HG03025 (cell line): ENCODE results near the gene KLHL7.

Source experiments
- ATAC-seq: cut with Tn5 transposase; IDR thresholded peaks from one replicate; pipeline ENCODE4 v1.9.1; 2021; ENCODE audit warnings: mild to moderate bottlenecking, moderate library complexity; ENCODE audit not compliant: unreplicated experiment, low FRiP score

KLHL7 gene, protein sequence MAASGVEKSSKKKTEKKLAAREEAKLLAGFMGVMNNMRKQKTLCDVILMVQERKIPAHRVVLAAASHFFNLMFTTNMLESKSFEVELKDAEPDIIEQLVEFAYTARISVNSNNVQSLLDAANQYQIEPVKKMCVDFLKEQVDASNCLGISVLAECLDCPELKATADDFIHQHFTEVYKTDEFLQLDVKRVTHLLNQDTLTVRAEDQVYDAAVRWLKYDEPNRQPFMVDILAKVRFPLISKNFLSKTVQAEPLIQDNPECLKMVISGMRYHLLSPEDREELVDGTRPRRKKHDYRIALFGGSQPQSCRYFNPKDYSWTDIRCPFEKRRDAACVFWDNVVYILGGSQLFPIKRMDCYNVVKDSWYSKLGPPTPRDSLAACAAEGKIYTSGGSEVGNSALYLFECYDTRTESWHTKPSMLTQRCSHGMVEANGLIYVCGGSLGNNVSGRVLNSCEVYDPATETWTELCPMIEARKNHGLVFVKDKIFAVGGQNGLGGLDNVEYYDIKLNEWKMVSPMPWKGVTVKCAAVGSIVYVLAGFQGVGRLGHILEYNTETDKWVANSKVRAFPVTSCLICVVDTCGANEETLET

DNA sequence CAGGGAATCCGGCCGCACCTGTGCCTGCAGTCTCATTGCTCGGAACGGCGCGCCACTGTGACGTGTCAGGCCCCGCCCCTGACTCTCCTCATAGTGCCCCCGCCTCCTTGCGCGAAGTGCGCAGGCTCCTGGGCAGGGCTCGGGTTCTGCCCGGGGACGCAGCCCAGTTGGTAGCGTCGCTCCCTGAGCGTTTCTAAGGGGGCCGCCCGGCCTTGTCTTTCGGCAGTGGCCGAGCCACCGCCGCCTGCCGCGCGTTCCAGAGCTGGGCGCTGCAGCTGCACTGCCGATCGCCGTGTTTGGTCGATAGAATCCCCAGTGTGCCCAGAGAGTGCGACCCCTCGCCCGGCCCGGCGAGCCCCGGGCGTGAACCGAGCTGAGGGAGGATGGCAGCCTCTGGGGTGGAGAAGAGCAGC is at the start of gene KLHL7:
TSS of gene KLHL7 (plus strand) at position 142 of the 413 bp plus-strand sequence. CDS start at position 384, 242 bp downstream.
- peak; percentile 93 for ATAC-seq

DNA sequence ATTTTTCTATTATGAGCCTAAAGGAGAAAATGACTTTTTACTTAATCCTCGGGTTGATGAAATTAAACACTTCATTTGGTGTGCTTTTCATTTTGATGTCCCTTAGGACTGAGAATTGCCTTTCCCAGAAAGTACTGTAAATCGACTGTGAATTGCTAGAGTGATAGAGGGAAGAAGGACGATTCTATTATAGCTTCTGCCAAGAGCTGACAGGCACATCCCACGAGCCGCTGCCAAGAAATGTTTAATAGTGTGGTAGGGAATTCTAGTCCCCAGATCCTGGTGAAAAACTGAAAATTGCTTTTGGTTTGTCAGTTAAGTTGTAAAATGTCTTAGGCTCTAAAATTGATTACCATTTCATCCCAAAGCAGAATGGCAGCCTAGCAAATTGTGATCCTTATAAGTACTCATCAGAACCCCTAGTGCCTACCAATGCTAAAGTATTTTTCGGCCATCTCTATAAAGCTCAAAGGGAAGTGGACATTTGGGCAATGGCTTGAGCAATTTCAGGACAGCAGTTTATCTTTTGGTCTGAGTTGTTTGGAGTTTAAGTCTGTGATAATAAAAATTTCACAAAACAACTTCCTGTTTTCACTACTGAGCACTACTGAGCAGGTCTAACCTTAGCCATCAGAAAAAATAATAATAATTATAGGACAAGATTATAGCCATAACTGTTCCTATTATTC is 47.0 kb upstream of the KLHL7 start:
- ATAC-seq: no peak

GRCh38 chr7:23061327-23061726 is 44.3 kb upstream of the KLHL7 start:
- ATAC-seq: no peak

DNA sequence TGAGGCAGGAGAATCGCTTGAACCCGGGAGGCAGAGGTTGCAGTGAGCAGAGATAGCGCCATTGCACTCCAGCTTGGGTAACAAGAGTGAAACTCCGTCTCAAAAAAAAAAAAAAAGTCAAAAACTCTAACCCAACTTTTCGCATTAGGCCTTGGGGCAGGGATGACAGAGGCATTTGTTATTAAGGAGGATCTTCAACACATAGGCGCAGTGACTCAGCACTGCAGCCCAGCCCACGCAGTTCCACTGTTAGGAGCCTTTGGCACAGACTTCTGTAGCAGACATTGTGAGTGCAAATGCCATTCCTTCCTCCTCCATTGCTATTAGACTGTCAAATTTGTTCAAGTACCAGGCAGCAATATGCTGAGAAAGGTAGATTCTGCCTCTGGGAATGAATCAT is 43.1 kb upstream of the KLHL7 start:
- no peak for ATAC-seq

DNA sequence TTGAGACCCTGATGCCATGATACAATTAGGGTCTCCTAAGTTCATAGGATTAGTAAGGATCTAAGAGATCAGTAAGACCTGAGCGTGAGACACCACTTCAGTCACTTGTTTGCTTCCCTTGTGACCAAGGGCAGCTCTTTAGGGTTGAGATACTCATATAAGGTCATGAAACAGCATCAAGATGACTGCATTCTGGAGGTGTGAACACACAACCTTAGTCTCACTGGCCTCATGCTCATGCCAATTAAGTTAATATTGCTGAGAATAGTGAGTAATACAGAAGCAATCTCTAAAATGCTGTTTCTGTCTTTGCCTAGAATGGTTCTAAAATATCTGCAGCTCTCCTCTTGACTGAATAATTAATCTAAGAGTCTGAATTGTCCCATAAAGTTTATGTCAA is 39.6 kb upstream of the KLHL7 start:
- ATAC-seq: no peak

GRCh38 chr7:23067271-23067670 is 38.3 kb upstream of the KLHL7 start:
- ATAC-seq: no peak

DNA sequence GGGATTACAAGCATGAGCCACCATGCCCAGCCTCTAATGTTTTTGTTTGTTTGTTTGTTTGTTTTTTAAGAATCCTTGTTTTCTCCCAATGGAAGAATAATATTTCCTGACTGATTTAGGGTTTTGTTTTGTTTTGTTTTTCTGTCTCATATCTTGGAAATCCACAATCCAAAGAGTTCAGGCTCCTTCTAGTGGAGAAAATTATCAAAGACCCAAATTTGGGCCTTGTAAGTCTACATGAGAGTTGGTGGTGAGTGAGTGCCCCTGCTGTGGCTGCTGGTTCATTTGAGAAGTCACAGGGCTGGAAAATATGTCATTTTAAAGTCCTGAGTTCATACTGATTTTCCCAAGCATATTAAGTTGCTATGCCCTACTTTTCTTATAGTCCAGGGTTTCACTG is 33.5 kb upstream of the KLHL7 start:
- no peak for ATAC-seq

DNA sequence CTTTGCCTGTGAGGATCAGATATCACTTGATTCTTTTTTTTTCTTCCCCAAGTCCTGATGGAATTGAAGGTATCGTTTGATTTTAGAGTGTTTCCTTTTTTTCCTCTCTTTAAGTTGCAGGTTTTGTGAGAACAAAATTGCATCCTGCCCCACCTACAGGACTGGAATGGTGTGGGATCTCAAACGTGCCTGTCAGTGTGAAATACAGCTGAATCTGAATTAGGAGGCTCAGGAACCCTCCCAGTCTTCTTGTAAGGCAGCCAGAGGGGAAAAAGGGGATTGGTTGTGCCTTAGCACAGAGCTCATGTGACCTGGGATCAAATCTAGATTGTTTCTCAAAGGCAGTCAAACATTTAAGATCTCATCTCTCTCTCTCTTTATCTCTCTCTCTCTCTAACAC is 32.7 kb upstream of the KLHL7 start:
- no peak for ATAC-seq

DNA sequence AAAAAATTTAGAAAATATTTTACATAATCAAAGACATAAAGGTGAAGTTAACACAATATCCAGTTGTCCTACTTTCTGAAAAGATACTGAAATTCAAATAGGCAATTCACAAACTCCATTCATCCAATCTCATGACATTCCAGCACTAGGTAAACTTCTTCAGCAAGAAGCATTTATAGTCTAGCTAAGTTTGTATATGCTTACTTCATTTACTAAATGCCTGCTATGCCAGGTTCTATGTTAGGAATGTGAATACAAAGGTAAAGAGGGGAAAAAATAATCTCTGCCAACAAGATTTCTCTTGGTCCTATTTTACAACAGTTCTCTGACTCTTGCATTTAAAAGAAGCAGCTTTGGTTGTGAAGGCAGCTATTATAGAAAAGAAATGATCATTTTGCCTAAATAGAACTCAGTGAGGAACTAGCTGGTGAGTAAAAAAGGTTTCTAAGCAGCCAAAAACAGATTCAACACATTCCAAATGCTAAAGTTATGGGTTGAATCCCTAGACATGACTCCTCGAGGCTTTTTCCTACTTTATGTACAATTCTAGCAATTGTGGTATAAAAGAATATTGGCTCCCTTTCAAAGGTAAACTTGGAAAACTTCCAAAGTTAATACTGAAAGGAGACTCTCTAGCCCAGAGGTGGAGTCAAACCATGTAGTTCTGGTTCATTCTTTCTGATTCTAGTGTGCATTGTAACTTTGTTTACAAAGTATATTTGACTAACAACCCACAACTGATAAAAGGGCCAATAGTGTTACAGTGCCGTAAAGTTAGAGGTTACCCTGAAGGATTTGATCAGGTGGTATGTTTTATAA is 30.9 kb upstream of the KLHL7 start:
- no peak for ATAC-seq

GRCh38 chr7:23075571-23075970 is 30.0 kb upstream of the KLHL7 start:
- ATAC-seq: no peak

DNA sequence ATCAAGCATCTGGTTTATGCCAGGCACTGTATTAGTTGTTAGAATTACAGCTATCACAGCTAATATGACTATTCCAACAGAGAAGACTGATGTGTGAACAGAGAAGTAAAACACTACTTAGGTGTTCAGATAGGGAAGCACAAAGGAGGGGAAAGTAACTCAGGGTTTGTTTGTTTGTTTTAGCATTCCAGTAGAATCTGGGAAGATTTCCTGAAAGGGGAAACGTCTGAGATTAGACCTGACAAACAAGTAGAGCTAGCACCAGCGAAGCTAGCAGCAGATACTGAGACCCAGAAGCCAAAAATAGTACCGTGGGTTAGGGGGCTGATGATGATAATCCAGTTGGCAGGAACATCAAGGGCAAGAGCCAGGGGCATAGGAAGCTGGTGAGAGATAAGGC is 28.8 kb upstream of the KLHL7 start:
- ATAC-seq: no peak

GRCh38 chr7:23093111-23093510 is 12.5 kb upstream of the KLHL7 start:
- ATAC-seq: no peak

GRCh38 chr7:23093546-23093945 is 12.0 kb upstream of the KLHL7 start:
- no peak for ATAC-seq

DNA sequence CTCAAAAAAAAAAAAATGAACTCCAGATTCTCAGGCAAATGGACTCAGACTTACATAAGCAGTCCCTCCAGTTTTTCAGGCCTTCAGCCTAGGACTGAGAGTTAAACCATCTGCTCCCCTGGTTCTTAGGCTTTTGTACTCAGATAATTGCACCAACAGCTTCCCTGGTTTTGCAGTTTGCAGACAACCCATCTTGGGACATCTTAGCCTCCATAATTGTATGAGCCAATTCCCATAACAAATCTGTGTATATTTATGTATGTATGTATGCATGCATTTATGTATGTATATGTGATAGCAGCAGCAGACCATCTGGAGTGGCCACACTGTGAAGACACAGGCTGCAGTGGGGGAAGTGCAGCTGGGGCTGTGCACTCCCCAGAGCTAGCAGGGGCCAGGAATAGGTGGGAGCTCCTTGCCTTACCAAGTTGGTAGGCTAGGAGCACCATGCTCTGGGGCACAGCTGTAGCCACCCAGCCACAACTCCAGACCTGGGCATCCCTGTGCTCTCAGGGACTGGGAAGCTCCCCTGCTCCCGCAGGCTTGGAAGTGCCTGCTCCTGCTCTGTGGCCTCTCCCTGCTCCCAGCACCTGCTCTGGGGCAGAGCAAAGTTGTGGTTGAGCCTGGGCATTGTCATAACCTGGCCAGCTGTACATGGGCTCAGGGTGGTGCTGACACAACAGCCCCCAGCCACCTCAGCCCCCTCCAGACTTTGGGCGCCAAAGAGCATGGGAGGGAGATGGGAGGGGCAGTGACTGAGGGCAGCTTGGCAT is 8.9 kb upstream of the KLHL7 start:
- ATAC-seq: no peak

GRCh38 chr7:23098029-23098428 is 7.6 kb upstream of the KLHL7 start:
- no peak for ATAC-seq

DNA sequence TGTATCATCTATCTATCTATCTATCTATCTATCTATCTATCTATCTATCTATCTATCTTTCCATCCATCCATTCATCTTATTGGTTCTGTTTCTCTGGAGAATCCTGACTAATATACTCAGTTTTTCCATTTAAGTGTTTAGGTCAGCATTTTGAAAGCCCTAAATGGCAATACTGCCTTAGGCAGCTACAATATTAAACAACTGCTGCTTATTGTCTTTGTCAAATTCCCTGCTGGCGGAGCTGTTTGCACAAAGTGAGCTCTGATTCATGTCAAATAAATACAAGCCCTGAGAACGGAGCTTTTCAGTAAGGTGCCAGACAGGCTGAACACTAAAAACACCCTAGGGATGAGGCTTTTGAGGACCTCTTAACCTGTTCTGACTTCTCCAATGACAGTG is 7.1 kb upstream of the KLHL7 start:
- ATAC-seq: no peak

DNA sequence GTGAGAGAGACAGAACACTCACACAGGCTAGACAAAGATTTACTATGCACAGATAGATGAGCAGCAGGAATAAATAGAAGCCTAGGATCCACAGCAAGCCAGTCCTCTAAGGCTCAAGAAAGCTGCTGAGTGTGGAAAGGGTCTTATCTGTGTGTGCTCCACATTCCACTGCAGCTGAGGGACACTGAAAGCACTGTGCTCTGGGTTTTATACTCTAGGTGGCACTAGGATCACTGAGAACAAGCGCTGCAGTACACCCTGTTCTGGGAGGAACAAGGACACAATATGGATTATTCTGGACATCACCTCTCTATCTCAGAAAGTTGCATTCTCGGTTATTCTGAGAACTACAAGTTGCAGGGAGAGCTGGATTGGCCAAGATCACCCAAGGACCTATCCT is 4.9 kb upstream of the KLHL7 start:
- no peak for ATAC-seq

DNA sequence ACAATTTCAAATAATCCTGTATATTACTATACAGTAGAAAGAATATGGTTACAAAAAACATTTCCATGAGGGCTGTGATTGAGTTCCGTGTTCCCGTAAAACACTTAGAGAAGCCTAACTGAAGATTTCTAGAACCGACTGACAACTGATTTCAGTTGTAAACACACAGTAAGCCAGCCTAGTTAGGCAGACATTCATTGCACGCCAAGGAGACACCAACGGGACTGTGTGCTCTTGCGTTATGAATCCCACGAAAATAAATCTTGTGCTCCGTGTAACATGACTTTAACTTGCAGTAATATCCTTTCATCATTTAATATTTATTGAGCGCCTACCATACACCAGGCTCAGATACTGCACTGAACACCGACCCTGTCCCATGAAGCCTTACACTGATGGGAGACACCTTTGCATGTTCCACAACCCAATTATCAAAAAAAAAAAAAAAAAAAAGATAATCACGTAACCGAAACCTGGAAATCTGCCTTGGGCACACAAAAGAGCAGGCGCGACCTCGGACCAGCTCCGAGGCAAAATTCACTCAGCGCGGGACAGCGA is 420 bp upstream of the KLHL7 start:
- ATAC-seq: peak; percentile 14

DNA sequence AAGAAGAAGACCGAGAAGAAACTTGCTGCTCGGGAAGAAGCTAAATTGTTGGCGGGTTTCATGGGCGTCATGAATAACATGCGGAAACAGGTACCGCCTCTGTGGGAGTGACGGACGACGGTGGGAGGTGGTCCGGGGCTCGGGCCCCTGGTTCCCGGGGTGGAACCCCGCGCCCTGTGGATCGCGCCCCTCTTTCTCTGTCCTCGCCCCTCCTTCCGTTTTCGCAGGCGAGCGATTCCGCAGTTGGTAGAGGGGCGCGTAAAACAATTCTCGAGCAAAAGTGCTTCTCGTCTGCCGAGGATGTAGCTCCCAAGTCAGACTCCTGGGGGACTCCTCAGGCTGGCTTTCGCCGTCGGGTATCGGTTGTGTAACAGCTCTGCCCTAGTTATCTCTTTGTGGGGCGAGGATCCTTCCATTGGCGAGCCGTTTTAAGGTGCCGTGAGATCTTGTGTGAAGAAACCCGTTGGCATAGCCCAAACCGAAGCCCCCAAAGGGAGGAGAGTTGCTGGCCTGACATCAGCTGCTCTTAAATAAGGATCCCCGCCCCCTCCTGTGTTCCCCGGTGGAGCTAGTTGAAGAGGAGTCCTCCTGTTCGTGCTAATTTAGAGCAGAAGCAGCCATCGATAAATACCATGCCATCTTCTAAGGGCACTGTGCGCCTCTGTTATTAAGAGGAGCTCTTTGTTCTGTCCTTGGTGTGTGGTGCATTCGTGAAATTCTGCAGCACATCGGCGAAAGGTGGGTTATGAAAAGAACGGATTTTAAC is 655 bp downstream of the KLHL7 start:
- peak; percentile 30 for ATAC-seq
